Ovary (tissue), 3 donors: ENCODE data around the gene SLC1A7.

ENCODE experiments used
- CTCF ChIP-seq, 3 donors: fragments of 450-650 bp in 2 of 3; fragments of 200-600 bp in 1 of 3; IDR thresholded peaks; one replicate each; pipeline versions ENCODE4 v1.5.1 to v1.8.0; 2016 to 2022; ENCODE audit warnings: antibody characterized with exemption in 3 of 3, mild to moderate bottlenecking in 1 of 3
- EP300 ChIP-seq: sonication (generic); formaldehyde crosslinking; IDR thresholded peaks from one replicate; pipeline ENCODE4 v1.6.1; 2017; ENCODE audit warnings: antibody characterized with exemption
- POLR2A ChIP-seq: fragments of 450-650 bp; IDR thresholded peaks from one replicate; pipeline ENCODE4 v1.6.1; 2017; ENCODE audit warnings: antibody characterized with exemption, mild to moderate bottlenecking, moderate library complexity
- donor health status: DM: no; HTN: no; CAD: no.

GRCh38 chr1:53084589-53084971 is 57.9 kb downstream of the SLC1A7 start:
- no peak for TF ChIP-seq CTCF (IDR thresholded peaks at IDR 0.05)
- no peak for TF ChIP-seq POLR2A
- TF ChIP-seq EP300 = no peak
